SKM-1 treated with dmso at 0.1 percent for 144 hours (cell line): ENCODE data around the gene SHANK2.

Experiments
- DNase-seq: peaks from one replicate; lab custom pipeline; 2025; ENCODE audit not compliant: unreplicated experiment; lab: John Stamatoyannopoulos, UW

The SHANK2 gene

DNA sequence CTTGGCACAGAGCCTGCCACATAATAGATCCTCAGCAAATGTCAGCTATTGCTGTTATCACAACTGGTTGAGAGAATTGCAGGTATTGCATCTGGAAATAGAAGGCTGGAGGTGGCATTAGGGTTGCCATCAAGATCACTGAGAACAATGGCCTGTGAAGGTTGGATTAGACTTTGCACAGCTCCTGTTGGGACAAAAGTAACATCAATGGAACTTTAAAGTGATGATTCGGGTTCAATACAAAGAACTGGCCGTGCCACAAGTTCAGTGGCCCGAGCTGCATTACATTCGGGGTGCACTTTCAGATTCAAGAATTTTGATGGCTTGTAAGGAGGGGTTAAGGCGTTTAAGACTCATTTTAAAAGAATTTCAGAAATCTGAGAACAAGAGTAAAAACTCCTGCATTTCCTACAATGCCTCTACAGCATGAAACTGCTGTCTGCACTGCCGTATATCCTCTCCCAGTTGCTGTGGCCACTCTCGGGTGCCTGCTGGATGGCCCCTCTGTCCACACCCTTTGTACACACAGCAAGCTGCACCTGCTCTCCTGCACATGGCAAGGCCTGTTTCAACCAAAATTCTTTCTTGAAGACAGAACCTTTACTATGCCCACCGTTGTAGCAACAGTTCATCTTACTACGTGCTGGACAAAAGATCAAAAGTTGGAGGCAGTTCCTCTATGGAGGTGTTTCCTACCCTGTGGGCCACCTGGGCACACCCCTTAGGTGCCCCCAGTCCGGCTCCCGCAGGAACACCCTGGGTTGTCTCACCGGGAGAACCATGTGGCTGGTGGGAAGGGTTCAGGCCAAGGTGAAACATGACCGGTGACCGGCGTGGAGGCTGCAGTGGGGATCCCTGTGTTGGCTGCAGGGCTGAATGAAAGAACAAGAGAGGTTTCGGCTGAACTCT is 17.5 kb upstream of the SHANK2 start:
- no peak for DNase-seq

DNA sequence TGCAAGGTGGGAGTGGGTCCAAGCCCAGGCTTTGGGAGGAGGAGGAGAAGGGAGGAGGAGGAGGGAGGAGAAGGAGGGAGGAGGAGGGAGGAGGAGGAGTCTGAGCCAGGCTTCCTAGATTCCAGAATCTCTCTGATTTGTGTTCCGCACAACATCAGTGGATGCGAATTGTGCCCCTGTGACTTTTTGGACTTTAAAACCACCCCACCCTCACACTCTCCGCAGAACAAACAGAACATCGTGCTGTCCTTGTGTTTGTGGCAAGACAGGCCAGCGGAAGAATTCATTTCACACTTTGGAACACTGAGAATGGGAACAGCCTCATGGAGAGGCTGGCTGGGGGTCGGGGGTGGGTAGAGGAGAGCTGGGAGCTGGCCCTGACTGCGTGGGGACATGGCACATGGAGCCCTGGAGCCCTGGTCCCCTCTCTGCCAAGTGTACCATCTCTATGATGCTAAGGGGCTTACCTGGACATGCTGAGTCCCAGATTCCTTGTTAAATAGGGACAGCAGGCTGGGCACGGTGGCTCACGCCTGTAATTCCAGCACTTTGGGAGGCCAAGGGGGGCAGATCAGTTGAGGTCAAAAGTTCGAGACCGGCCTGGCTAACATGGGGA is 16.4 kb upstream of the SHANK2 start:
- DNase-seq = no peak

DNA sequence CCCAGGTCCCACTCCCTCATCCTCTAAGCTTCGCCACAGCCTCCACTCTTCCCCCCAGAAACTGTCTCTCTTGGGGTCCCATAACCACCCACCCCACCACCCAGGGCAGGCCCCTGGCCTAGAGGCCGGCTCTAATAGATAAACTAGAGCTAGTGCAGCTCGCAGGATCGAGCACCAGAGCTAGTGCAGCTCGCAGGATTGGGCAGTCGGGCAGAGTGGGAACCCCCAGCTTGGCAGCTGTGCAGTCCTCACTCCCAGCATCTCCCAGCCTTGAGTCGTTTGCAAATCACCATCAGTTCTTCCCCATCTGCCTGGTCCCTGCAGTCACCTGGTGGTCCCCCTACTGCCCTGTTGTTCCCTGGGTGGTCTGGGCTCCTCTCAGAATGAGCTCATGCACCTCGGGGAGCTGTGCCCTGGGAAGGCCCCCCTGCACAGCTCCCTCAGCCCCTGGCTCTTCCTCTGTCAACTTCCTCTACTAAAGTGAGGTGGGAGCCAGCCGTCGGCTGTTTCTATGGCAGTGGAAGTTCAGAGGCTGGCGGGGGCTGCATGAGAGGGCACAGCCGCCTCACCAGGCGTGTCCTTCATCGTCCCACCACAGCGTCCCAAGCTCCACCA is 15.5 kb upstream of the SHANK2 start:
- no peak for DNase-seq

DNA sequence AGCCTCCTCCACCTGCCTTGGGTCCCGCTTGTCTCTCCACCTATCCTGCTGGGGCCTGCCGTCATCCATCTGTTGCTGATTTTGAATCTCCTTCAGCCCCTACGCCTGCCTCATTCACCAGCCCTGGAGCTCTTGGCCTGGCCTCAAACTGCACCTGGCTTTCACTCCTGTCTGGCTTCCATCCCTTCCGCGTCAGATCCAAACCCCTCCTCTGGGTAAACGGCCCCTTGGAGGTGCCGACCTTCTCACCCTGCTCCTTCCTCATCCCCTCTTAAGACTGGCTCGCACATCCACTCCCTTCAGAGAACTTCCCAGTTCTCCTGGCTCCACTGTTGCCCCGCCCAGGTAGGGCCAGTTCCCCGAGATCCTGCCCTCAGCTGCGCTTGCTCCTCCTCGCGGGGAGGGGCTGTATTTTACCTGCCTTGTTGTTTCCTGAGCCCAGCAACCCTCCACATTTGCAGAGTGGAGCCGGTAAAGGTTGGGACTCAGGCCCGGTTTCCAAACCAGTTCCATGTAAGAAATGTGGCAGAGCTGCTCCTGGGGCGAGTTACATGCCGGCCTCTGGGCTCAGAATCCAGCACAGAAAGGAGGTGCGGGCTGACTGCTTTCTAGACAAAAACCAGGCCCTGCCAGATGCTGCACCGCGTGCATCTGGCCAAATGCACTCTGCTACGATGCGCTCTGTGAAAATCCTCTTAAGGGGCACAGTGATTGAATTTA is 13.9 kb upstream of the SHANK2 start:
- DNase-seq = no peak

DNA sequence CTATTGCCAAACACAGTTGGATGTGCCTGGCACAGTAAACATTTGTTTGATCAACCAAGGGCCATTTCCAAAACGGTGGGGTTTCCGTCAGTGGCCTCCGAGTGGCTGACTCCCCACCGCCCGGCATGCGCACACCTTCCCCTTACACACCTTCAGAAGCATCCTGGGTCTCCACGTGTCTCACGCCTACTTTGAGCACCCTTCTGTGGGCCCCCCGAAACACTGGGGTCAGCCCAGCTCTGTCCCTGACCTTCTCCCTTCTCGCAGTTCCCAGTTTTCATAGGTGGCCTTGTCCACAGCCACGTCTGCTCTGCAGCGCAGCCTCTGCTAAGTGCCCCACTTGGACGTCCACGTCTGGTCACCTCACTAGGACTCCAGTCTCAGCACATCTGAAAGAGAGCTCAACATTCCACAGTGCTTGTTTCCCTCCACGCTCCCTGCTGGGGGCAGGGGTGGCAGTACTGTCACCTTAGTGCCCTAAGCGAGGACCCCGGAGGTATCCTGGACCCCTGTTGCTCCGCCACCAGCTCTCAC is 13.2 kb upstream of the SHANK2 start:
- no peak for DNase-seq

DNA sequence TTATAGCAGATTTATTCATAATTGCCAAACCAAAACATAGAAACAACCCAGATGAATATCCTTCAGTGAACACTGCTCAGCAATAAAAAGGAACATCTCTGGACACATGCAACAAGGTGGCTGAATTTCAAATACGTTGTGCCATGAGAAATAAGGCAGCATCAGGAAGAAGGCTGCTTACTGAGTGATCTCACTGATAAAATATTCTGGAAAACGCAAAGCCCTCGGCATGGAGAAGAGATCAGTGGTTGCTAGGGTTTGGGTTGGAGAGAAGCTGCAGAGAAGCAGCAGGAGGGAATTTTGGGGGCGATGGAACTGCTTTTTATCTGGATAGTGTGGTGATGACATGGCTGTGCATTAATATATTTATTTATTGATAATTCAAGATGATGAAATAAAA is 11.0 kb upstream of the SHANK2 start:
- DNase-seq = no peak

DNA sequence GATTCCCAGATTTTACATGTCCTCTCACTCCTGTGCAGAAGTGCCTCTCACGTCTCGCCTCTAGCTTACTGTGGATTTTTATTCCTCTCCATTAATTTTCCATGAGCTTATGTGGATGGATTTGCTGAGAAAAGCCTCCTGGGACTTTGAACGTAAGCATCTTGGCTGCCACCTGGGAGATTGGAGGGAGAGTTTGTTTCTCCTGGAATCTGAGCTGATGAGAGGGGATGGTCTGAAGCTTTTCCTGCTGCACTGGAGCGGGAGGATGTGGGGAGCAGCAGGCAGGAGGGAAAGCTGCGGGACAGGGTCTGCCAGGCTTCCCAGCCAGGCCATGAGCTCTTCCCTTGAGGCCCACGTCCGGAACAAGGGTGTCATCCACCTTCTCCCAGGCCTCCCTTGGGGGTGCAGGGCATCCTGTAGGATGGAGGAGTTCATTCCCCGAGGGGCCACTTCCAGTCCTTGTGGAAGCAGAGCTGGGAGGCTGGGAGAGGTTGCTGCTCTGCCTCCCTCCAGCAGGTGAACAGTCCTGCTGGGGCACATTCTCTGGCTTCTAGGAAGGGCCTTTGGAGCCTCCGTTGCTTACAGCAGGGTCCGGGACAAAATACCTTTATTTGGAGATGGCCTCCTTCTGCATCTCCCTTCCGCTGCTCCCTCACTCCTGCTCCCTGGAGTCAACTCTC is 3.6 kb upstream of the SHANK2 start:
- no peak for DNase-seq

DNA sequence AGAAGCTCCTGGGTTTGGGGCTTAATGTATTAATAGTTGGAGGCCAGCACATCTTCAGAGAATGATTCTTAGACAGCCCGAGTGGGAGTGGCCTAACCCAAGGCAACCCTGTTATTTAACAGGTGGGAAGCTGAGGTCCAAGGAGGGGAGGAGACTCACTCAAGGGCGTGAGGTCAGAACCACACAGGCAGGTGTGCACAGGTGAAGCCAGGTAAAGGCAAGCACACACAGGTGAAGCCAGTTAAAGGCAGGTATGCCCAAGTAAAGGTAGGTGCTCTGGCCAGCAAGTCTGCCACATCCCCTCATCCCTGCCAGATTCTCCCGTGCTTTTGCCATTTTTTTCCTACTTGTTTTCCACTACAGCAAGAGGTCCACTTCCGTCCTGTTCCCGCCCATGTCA is 2.9 kb upstream of the SHANK2 start:
- DNase-seq = no peak

DNA sequence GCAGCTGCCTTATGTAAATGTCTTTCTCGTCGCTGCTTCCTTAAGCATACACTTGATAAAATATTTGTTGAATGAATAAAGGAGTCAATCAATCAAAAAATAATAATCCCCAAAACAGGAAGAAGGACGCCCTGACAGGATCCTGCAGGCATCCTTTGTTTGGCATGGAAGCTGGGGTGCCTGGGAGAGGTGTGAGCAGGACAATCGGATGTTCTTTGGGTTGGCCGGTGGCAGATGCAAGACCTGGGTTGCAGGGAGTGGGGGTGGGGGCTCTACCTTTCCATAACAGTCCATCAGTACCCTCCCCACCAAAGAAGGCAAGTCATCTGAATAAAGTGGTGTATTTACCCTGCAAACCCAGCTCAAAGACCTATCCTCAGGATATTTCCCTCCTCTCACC is 1.4 kb upstream of the SHANK2 start:
- DNase-seq = no peak

DNA sequence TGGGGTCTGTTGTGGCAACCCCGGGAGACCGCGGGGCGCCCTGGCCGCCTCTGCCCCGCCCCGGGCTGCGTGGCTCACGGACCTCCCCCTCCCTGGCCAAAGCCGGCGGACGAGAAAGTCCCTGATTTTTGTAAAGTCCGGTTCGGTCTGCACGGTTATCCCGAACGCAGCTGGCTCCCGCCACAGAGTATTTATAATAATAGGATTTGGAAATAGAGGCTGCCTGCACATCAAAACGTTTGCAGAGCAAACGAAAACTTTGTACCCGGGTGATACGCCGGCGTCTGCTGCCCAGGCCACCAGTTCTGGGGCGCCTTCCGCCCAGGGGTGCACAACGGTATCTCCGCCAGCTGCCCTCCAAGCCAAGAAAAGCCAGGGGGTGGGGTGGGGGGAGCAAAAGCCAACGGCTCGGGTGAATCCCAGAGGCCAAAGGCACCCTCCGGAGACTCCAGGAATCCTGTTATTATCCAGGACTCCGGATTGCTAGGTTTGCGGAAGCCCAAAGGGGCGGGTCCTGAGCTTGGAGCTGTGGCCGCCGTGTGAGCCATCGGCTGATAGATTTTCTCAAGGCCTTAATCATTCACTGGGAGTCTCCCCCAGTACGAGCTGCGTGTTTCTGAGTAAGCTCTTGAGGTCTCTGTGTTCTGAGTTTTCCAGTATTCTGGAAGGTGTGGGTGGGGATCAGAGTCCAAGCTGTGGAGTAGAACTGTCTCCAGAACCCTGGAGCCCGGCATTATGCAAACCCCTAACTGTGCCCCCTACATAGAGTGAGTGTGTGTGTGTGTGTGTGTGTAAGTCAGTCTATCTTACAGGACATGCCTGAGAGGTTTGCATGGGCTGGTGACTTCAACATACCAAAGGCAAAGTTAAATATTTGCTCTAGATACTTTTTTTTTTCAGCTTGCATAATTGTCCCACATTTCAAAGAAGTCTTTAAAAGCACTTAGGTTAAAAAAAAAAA is 673 bp upstream of the SHANK2 start:
- no peak for DNase-seq

DNA sequence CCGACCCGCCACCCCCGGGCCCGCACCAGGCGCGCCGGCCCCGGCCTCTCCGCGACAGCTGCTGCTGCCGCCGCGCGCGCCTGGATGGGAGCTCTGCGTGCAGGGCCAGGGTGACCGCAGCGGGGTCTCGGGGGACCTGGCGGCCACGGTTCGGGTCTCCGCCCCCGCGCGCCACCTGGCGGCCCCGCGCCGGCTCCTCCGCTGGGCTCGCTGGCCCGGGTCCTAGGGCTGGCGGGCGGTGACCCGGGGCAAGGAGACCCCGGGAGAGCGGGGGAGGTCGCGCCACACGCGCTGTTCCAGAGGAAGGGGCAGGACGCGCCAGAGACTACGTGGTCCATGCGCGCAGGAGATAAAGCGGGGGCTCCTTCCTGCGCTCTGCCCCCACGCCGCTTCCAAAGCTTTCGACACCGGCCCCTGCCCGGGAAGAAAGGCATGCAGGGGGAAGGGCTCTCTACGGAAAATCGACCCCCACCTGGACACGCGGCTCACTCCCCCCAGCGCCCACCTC is 562 bp downstream of the SHANK2 start:
- DNase-seq = no peak

DNA sequence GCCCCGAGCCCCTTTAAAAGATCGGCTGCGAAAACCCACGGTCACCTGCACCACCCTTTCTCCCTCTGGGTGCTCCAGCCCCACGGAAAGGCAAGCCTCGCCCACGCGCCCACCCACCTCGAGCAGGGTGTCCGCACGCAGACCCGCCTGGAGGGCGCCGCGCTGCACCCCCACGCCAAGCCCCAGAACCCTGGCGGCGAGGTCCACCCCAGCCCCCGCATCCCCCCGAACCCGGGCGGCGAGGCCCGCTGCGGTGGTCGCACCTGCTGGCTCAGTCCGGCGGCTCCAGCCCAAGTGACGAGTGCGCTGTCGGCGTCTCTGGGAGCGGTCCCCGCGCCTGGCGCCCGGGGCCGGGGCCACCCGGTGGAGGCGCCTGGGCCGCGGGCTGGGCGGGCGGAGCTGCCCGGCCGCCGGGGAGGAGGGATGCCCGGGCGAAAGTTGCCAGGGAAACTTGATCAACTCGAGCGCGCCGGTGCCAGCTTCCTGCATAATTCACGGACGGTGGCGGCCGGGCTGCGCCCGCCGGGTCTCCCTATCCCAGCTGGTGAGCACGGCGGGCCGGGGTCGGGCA is 1.1 kb downstream of the SHANK2 start:
- DNase-seq = no peak

DNA sequence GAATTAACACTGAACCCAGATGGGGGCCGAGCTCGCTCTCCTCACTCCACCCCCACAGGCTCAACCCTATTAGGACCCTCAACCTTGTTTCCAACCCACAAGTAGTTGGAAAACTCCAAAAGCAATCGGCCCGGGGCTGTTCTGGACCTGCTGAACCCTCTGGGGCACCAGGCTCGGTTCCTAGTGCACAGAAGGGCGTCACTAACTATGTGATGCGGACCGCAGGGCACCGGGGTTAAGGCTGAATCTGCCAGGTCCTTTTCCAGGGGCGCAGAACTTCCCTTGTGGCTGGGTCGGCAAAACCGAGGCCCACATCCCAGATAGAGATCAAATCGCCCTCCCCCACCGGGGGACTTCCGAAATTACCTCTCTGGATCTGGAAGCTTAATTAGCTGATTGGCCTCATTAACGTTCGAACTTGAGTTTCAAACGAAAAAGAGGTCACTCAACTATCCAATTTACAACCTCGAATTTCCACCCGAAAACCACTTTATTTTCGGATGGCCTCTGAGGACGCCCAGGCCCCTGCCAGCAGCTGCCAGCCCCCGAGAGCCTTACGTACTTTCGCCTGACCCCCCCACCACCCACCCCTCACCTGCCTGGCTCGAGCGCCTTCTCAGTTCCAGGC is 1.7 kb downstream of the SHANK2 start:
- DNase-seq = no peak

DNA sequence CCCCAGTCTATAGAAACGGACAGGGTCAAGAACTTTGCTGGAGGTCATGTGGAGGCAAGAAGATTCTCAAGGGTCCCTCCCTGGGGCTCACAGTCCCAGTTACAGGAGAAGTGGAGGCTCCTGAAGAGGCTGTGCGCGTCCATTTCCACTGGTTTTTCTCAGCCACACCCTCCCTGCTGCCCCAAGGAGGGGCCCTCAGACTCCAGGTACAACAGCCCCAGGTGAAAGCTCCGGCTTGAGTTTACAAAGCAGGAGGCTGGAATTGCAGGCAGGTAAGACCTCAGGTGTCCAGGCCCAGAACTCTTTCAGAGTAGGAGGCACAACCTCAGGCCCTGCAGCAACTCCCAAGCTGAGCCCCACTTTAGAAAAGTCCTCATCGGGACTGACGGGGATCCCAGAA is 3.1 kb downstream of the SHANK2 start:
- no peak for DNase-seq

DNA sequence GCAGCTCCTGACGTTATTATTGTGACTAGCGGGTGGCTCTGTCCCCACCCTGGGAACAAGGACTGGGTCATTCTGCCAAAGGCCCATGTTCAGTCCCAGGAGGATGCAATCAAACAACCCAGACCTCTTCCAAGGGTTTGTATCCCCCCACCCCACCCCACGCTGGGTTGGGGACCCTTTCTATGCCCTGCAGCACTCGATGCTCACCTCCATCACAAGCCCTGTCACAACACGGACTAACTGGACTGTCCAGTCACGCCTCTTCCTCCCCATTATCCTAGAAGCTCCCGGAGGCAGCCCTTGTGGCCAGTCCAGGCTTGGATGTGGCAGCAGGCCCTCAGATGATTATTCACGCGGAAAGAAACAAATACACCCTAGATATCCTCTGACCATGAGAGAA is 3.7 kb downstream of the SHANK2 start:
- no peak for DNase-seq

DNA sequence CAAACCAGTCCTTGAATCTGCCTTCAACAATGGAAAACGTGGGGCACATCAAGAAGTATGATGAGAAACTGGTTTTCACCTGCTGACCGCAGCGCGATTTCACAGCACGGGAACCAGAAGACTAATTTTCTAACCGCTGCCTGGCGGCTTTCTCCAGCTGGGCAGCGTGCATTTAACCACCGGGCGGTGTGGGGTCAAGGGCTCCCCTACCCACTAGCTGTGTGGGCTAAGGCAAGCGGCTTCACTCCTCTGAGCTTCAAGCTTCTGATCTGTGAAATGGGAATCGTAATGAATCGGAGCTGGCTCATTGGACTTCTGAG is 4.2 kb downstream of the SHANK2 start:
- no peak for DNase-seq

DNA sequence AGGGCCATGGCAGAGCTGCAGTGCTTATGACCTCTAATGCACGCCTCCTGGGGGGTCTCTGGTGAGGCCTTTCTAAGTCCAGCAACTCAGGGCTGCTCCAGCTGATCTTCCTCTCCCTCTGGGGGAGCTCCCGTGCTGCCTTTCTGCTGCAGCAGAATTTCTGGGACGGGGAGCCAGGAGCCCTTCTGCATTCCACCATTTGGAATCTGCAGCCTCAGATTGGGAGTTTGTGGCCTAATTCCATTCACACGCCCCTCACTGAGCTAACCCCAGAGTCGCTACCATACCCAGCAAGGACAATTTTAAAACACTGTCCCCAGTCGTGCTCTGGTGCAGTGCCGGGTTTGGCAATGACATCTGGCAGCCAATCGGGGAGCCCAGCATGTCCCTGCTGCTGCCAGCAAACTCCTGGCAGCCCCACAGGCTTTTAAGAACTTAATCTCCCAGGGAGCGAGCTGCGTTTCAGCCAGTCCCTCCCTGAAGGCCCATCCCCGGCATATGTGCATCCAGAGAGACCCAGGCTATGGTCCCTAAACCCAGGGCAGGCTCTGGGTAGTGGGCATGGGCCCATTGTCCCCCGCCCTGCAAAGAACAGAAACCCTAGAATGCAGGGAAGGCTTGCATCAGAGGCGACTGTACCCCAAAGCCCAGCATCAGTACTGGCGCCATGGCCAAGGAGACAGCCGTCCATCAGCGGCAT is 4.7 kb downstream of the SHANK2 start:
- DNase-seq = no peak

DNA sequence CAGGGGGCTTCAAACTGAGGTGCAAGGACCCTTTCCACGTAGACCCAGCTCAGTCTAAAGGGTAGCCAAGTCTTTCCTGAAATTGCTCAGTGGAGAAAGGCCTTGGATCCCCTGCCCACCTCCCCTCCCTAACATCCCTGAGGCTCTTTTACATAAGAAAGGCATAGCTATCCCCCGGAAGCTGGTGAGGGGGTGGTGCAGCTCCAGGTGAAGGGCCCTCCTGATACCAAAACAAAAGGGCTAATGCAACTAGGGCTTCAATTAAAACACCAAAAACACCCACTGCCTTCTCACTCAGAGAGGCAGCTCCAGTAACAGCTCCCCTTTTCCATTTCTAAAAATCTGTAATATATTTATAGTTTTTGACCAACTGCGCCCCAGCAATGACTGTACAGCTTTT is 5.8 kb downstream of the SHANK2 start:
- no peak for DNase-seq
